AG04449 (cell line): ENCODE results near the gene TMC1.

Experiments
- CTCF ChIA-PET: fragments of 350-600 bp; formaldehyde crosslinking; extraction: SDS; loops from one replicate; lab custom pipeline; 2021; ENCODE audit warnings: antibody characterized with exemption; lab: Yijun Ruan, JAX
- POLR2A ChIA-PET: fragments of 400-600, 350-600 bp; formaldehyde crosslinking; extraction: SDS; loops from one replicate; lab custom pipeline; 2020; ENCODE audit warnings: antibody characterized with exemption, inconsistent platforms; lab: Yijun Ruan, JAX
- DNase-seq: peaks from one replicate; pipeline ENCODE4 v3.0.0-alpha.2; 2010; ENCODE audit warnings: low read depth, low spot score
- H3K4me3 ChIP-seq: 2 replicates; pipeline ENCODE4 v1.5.1; 2011; ENCODE audit warnings: low read depth, mild to moderate bottlenecking, control low read depth, low read length
- TF ChIP-seq, protein P1 (sequence below): IDR thresholded peaks from one replicate; pipeline ENCODE4 v1.5.1; 2011; ENCODE audit warnings: mild to moderate bottlenecking, moderate library complexity, low read length, control low read depth, inconsistent platforms; ENCODE audit not compliant: insufficient read depth; ENCODE audit errors: missing control alignments

Gene TMC1

GRCh38 chr9:72882117-72882775 is 360.8 kb downstream of the TMC1 start:
- CTCF ChIA-PET: interaction anchor here (1.8 kb wide), 1 partner anchor 11 kb away, joined by 10 read pairs; no protein-coding TSS in a partner anchor
- no peak for DNase-seq
- TF ChIP-seq, protein P1, sequence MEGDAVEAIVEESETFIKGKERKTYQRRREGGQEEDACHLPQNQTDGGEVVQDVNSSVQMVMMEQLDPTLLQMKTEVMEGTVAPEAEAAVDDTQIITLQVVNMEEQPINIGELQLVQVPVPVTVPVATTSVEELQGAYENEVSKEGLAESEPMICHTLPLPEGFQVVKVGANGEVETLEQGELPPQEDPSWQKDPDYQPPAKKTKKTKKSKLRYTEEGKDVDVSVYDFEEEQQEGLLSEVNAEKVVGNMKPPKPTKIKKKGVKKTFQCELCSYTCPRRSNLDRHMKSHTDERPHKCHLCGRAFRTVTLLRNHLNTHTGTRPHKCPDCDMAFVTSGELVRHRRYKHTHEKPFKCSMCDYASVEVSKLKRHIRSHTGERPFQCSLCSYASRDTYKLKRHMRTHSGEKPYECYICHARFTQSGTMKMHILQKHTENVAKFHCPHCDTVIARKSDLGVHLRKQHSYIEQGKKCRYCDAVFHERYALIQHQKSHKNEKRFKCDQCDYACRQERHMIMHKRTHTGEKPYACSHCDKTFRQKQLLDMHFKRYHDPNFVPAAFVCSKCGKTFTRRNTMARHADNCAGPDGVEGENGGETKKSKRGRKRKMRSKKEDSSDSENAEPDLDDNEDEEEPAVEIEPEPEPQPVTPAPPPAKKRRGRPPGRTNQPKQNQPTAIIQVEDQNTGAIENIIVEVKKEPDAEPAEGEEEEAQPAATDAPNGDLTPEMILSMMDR: no peak
- POLR2A ChIA-PET: no interaction called here
- H3K4me3 ChIP-seq: no peak overlapping the region

- ChIA-PET CTCF (interaction anchor here (1.1 kb wide), 1 partner anchor 25 kb away, joined by 4 read pairs; no protein-coding TSS in a partner anchor), POLR2A (no interaction called here)
- no peak overlapping the region for H3K4me3 ChIP-seq
- DNase-seq: no peak
- TF ChIP-seq, protein P1: no peak
Observed at GRCh38 chr9:72883875-72884274, 362.5 kb downstream of the TMC1 start.

DNA sequence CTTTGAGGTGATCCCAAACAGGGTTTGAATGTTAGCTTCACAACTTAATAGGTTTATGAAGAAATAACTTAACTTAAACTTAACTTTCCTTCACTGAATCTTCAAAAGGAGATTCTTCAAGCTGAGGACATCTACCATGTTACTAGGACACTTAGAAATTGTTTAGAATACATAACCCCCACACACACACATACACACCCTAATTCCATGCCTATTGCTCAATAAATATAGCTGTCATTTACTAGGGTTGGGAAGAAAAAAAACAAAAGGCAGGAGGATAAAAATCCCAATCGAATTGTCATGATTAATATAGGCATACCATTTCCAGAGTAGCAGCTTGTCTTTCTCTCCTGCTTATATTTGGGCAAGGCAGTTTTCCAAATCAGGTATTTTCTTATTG is 363.1 kb downstream of the TMC1 start:
- no peak for DNase-seq
- CTCF ChIA-PET: interaction anchor here (1.1 kb wide), 1 partner anchor 26 kb away, joined by 4 read pairs; no protein-coding TSS in a partner anchor
- TF ChIP-seq, protein P1: no peak
- POLR2A ChIA-PET: no interaction called here
- H3K4me3 ChIP-seq: no peak overlapping the region
